Measurements from ENCODE around the gene MXRA8.

Gene MXRA8

GRCh38 chr1:1307261-1307922 lies 51.0 kb downstream of the MXRA8 start:
- H4K20me1 ChIP-seq (ENCODE audit: insufficient read depth, low read length) = peaks cover 56% of the 10 kb centered on the region
- peak overlapping the region; percentile 76 for H3K4me2 ChIP-seq (ENCODE audit: insufficient read depth, low read length)
- H3K9ac ChIP-seq (ENCODE audit: low read depth, low read length) = peak overlapping the region; percentile 96
- peak overlapping the region; percentile 67 for H3K27ac ChIP-seq (ENCODE audit: low read length)
- ATAC-seq (ENCODE audit: insufficient read depth, low read depth) (no peak), DNase-seq (no peak)
- H3K36me3 ChIP-seq (ENCODE audit: insufficient read depth, low read length) = peaks cover 36% of the 10 kb centered on the region
- TF ChIP-seq CTCF (IDR thresholded peaks at IDR 0.05; ENCODE audit: borderline replicate concordance, extremely low read depth, low read length, poor library complexity, severe bottlenecking) (no peak), EZH2 (IDR thresholded peaks at IDR 0.05; ENCODE audit: borderline replicate concordance, low read depth, low read length, severe bottlenecking) (no peak)
- H2AFZ ChIP-seq (ENCODE audit: low read depth, low read length) = peak overlapping the region; percentile 64
- H3K79me2 ChIP-seq (ENCODE audit: insufficient read depth, low read length) = peaks cover 65% of the 10 kb centered on the region
- no peaks in the 10 kb centered on the region for H3K9me3 ChIP-seq (ENCODE audit: insufficient read depth, low read length, severe bottlenecking)
- no peaks in the 10 kb centered on the region for H3K27me3 ChIP-seq (ENCODE audit: insufficient read depth, low read length, poor library complexity)
- H3K4me3 ChIP-seq (ENCODE audit: low read depth in 1 of 2, low read length in 2 of 2) = peak overlapping the region; percentile 91 to 96
- peaks cover 46% of the 10 kb centered on the region for H3K4me1 ChIP-seq (ENCODE audit: insufficient read depth, low read length)

- Histone ChIP-seq H3K27ac (ENCODE audit: low read length) (peak overlapping the region; percentile 67), H3K79me2 (ENCODE audit: insufficient read depth, low read length) (peaks cover 63% of the 10 kb centered on the region), H2AFZ (ENCODE audit: low read depth, low read length) (peak overlapping the region; percentile 64; the same call in 1 of the 2 replicates), H3K36me3 (ENCODE audit: insufficient read depth, low read length) (peaks cover 30% of the 10 kb centered on the region), H4K20me1 (ENCODE audit: insufficient read depth, low read length) (peaks cover 60% of the 10 kb centered on the region), H3K4me2 (ENCODE audit: insufficient read depth, low read length) (peak overlapping the region; percentile 76), H3K9me3 (ENCODE audit: insufficient read depth, low read length, severe bottlenecking) (no peaks in the 10 kb centered on the region), H3K4me3 (ENCODE audit: low read depth in 1 of 2, low read length in 2 of 2) (peak overlapping the region; percentile 91 to 96; a peak in 3 of 4 replicates), H3K4me1 (ENCODE audit: insufficient read depth, low read length) (peaks cover 46% of the 10 kb centered on the region), H3K27me3 (ENCODE audit: insufficient read depth, low read length, poor library complexity) (no peaks in the 10 kb centered on the region), H3K9ac (ENCODE audit: low read depth, low read length) (peak overlapping the region; percentile 96)
- no peak for ATAC-seq (ENCODE audit: insufficient read depth, low read depth)
- TF ChIP-seq CTCF (IDR thresholded peaks at IDR 0.05; ENCODE audit: borderline replicate concordance, extremely low read depth, low read length, poor library complexity, severe bottlenecking) (no peak), EZH2 (IDR thresholded peaks at IDR 0.05; ENCODE audit: borderline replicate concordance, low read depth, low read length, severe bottlenecking) (no peak)
- no peak for DNase-seq
These were observed 51.6 kb downstream of the MXRA8 start for GRCh38 chr1:1306661-1307260.

- ATAC-seq (ENCODE audit: insufficient read depth, low read depth) (no peak), DNase-seq (peak; percentile 31)
- peak overlapping the region; percentile 51 for H3K27ac ChIP-seq (ENCODE audit: low read length)
- H3K4me2 ChIP-seq (ENCODE audit: insufficient read depth, low read length) = peak overlapping the region; percentile 76
- no peak for TF ChIP-seq EZH2 (IDR thresholded peaks at IDR 0.05; ENCODE audit: borderline replicate concordance, low read depth, low read length, severe bottlenecking)
- peak; percentile 36 for TF ChIP-seq CTCF (IDR thresholded peaks at IDR 0.05; ENCODE audit: borderline replicate concordance, extremely low read depth, low read length, poor library complexity, severe bottlenecking)
- peak overlapping the region in 1 of 2 experiments; percentile 96; a peak in 2 of 4 replicates for H3K4me3 ChIP-seq (ENCODE audit: low read depth in 1 of 2, low read length in 2 of 2)
- H3K9me3 ChIP-seq (ENCODE audit: insufficient read depth, low read length, severe bottlenecking) = no peaks in the 10 kb centered on the region
- no peaks in the 10 kb centered on the region for H3K27me3 ChIP-seq (ENCODE audit: insufficient read depth, low read length, poor library complexity)
- peak overlapping the region; percentile 96 for H3K9ac ChIP-seq (ENCODE audit: low read depth, low read length)
- peaks cover 56% of the 10 kb centered on the region for H4K20me1 ChIP-seq (ENCODE audit: insufficient read depth, low read length)
- peaks cover 62% of the 10 kb centered on the region for H3K79me2 ChIP-seq (ENCODE audit: insufficient read depth, low read length)
- no peak overlapping the region for H2AFZ ChIP-seq (ENCODE audit: low read depth, low read length)
- peaks cover 46% of the 10 kb centered on the region for H3K4me1 ChIP-seq (ENCODE audit: insufficient read depth, low read length)
- H3K36me3 ChIP-seq (ENCODE audit: insufficient read depth, low read length) = peaks cover 24% of the 10 kb centered on the region
These were observed 52.2 kb downstream of the MXRA8 start for GRCh38 chr1:1306070-1306660.

Measured in DND-41 (cell line).